Gastroesophageal sphincter (tissue), 4 donors: ENCODE results near the gene CXCL5. TPM values are rescaled to one million over a fixed set of nuclear protein-coding genes. Genes with fewer than 3 reads are reported as not detected.
A peak's percentile ranks its signal among the peaks of the same experiment; 100 is the strongest.

Experiments
- ATAC-seq: fragments of 150-250 bp; one replicate; pipeline ENCODE4 v1.9.1; 2016; ENCODE audit warnings: mild to moderate bottlenecking, moderate library complexity
- H3K27ac ChIP-seq, 4 donors: fragments of 200-600 bp; sonication (generic) in 3 of 4; 1 replicate in 3 of 4; 2 replicates in 1 of 4; pipeline ENCODE4 v1.5.1; 2016 to 2019
- H3K27me3 ChIP-seq: fragments of 200-600 bp; sonication (generic); one replicate; pipeline ENCODE4 v1.5.1; 2019
- H3K36me3 ChIP-seq, 2 donors: fragments of 200-600 bp; sonication (generic); one replicate each; pipeline ENCODE4 v1.5.1; 2019; ENCODE audit warnings: control low read depth in 1 of 2
- H3K4me1 ChIP-seq, 3 donors: fragments of 200-600 bp; sonication (generic); 1 replicate in 2 of 3; 2 replicates in 1 of 3; pipeline ENCODE4 v1.5.1; 2016 to 2019; ENCODE audit warnings: control low read depth in 2 of 3
- H3K4me3 ChIP-seq, 2 donors: fragments of 200-600 bp; sonication (generic); one replicate each; pipeline ENCODE4 v1.5.1; 2019; ENCODE audit warnings: mild to moderate bottlenecking in 1 of 2, moderate library complexity in 1 of 2
- H3K9me3 ChIP-seq, 3 donors: fragments of 200-600 bp; sonication (generic); one replicate each; pipeline ENCODE4 v1.5.1; 2017 to 2019; ENCODE audit warnings: control low read depth in 2 of 3
- EP300 ChIP-seq: sonication (generic); formaldehyde crosslinking; IDR thresholded peaks from one replicate; pipeline ENCODE4 v1.6.1; 2017; ENCODE audit warnings: antibody characterized with exemption, mild to moderate bottlenecking
- POLR2A ChIP-seq, 2 donors: fragments of 450-650 bp; IDR thresholded peaks; one replicate each; pipeline ENCODE4 v1.6.1; 2017; ENCODE audit warnings: antibody characterized with exemption in 2 of 2, mild to moderate bottlenecking in 2 of 2, moderate library complexity in 1 of 2
- POLR2AphosphoS5 ChIP-seq: sonication (generic); formaldehyde crosslinking; IDR thresholded peaks from one replicate; pipeline ENCODE4 v1.6.1; 2017; ENCODE audit warnings: antibody characterized with exemption
- WGBS, 2 donors: methylation state at CpG; one replicate each; pipeline ENCODE4 v1.1.5; 2018; ENCODE audit warnings: low coverage in 1 of 2; 5-methylcytosine and 5-hydroxymethylcytosine counted together
- total RNA-seq, 4 donors: library from RNA; depleted of rRNA; stranded (reverse); fragments of >200 nt; gene quantifications; one replicate each; pipeline ENCODE4 v1.1.0, GENCODE V29; 2016
- TF ChIP-seq, protein P1 (sequence below), 4 experiments: fragments of 200-600 bp in 2 of 4; fragments of 450-650 bp in 2 of 4; sonication (generic) in 1 of 4; IDR thresholded peaks; one replicate each; pipeline ENCODE4 v1.5.1; 2017 to 2019; ENCODE audit warnings: antibody characterized with exemption in 4 of 4, mild to moderate bottlenecking in 2 of 4, moderate library complexity in 2 of 4

CXCL5 gene
- total RNA-seq, 4 donors from 2014 or later: 0.19 to 1.3 (median 0.42) TPM; not detected in 1

DNA sequence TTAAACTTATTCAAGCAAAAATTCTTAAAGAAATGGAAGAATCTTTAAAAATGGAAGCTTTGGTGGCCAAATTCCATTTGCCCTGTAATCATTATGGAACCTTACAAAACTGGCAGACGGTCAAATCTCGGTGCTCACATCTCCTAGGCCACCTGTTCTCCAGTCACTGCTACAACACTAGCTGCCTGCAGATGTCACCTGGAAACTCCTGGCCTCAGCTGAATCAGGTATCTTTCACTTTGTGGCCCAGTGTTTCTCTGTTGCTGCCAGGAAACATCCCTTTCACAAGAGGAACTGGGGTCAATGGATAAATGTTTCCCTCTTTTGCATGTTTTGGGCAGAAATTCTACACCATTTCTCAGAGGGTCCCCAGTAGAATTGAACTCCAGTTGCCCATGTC, 44.2 kb upstream of the CXCL5 start:
- Histone ChIP-seq H3K27me3 (no peaks in the 10 kb centered on the region), H3K4me3 (no peak overlapping the region), H3K36me3 (no peaks in the 10 kb centered on the region), H3K9me3 (peaks cover 0 to 10% (median 0%) of the 10 kb centered on the region in 3 donors), H3K4me1 (peaks cover 0 to 16% (median 4%) of the 10 kb centered on the region in 3 donors), H3K27ac (no peak overlapping the region)
- 81 to 86% methylated on average over 2 of the region's 2 CpGs for whole genome bisulfite sequencing, 2 donors
- TF ChIP-seq POLR2AphosphoS5 (no peak), POLR2A (IDR thresholded peaks at IDR 0.05) (no peak), EP300 (no peak)
- TF ChIP-seq, protein P1, sequence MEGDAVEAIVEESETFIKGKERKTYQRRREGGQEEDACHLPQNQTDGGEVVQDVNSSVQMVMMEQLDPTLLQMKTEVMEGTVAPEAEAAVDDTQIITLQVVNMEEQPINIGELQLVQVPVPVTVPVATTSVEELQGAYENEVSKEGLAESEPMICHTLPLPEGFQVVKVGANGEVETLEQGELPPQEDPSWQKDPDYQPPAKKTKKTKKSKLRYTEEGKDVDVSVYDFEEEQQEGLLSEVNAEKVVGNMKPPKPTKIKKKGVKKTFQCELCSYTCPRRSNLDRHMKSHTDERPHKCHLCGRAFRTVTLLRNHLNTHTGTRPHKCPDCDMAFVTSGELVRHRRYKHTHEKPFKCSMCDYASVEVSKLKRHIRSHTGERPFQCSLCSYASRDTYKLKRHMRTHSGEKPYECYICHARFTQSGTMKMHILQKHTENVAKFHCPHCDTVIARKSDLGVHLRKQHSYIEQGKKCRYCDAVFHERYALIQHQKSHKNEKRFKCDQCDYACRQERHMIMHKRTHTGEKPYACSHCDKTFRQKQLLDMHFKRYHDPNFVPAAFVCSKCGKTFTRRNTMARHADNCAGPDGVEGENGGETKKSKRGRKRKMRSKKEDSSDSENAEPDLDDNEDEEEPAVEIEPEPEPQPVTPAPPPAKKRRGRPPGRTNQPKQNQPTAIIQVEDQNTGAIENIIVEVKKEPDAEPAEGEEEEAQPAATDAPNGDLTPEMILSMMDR (IDR thresholded peaks at IDR 0.05): no peak
- no peak for ATAC-seq

DNA sequence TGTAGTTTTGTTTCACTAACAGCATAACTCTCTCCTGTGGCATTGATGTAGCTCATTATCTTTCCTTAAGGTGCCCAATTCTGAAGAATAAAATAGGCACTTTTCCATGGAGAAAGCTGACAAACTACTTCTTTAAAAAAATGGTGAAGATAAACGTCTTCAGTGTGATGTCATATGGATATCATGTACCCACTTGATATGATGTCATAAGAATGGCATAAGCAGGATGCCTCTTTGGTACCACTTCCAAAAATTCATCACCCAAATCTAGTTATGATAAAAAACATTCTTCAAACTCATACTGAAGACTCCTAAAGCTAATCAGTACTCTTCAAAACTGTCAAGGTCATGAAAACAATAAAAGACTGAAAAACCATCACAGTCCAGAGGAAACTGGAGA, 42.9 kb upstream of the CXCL5 start:
- H3K27me3 ChIP-seq: no peaks in the 10 kb centered on the region
- ATAC-seq: no peak
- H3K36me3 ChIP-seq: no peaks in the 10 kb centered on the region
- peaks cover 0 to 19% (median 4%) of the 10 kb centered on the region in 3 donors for H3K4me1 ChIP-seq
- WGBS, 2 donors: 33 to 42% methylated on average over 1 of the region's 1 CpG
- TF ChIP-seq POLR2A (IDR thresholded peaks at IDR 0.05): no peak
- TF ChIP-seq, protein P1 (IDR thresholded peaks at IDR 0.05): no peak
- no peak for TF ChIP-seq EP300
- TF ChIP-seq POLR2AphosphoS5: no peak
- H3K9me3 ChIP-seq: no peaks in the 10 kb centered on the region
- no peak overlapping the region for H3K4me3 ChIP-seq
- H3K27ac ChIP-seq: no peak overlapping the region

DNA sequence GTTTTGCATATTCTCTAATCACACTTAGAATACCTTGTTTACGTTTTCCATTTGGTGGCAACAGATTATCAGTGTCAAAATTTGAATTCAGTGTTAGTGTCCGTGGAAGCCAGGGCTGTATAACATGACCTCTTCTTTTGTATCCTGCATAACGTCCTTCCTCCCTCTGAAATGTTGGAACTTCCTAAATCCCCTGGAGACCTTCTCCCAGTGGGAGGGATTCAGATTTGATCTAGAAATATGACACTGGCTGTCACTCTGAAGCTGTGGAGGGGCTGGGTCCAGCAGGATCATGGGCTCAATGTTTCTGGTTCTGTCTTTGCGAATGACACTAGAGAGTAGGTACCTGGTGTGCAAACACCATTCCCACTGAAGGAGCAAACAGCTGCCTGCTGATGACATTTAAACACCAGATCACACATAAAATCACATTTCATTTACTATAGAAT, 40.9 kb upstream of the CXCL5 start:
- 20 to 29% methylated on average over 3 to 4 of the region's 4 CpGs for WGBS, 2 donors

DNA sequence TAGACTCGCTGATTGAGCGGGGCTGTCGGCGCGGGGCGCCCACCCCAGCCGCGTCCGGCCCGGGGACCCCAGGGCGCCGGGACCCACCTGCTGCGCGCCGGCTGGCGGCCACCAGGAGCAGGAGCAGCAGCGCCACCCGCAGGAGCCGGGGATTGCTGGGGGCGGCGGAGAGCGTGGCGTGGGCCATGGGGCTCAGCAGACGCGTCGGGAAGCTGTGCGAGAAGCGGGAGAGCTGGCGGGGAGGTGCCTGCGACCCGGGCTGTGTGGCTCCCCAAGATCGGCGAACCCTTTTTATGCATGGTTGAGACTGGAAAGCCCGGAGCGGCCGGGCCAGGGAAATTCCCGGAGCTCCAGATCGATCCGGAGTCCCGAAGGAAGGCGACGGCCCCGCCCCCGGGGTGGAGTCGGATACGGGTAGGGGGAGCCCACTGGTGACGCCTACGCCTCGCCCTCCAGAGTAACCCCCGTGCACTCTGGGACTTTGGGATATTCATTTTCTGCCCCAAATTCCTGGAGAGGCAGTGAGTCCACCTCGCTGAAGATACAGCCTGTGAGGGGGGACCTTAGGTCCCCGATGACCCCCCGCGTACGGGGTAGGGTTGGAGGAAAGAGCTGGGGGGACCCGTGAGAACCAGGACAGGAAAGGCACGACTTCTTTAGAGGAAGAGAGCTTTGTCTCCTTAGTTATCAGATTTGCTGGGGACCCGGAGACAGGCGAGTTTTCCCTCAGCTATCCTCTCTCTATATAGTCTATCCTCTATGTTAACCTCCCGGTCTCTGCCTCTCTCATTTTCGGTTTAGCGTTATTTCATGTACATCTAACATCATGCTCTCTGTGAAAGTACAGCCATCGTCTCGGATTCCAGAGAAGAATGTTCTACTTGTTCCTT, 40.2 kb upstream of the CXCL5 start, which contains the start of gene CXCL3:
Gene CXCL3 (minus strand): TSS at position 265 of the 890 bp plus-strand sequence. CDS start 78 bp downstream, at position 187.
- TF ChIP-seq, protein P1 (IDR thresholded peaks at IDR 0.05): peak in 3 of 4 experiments; percentile 44 to 59 (median 49)
- TF ChIP-seq EP300: no peak
- no peaks in the 10 kb centered on the region for H3K27me3 ChIP-seq
- ATAC-seq: peak; percentile 85
- peaks cover 0 to 19% (median 4%) of the 10 kb centered on the region in 3 donors for H3K4me1 ChIP-seq
- WGBS, 2 donors: 1 to 4% methylated on average over 5 to 13 of the region's 64 CpGs
- peak within 1 kb of the TSS in 3 of 4 donors; percentile 50 to 75 (median 64) for H3K27ac ChIP-seq
- no peaks in the 10 kb centered on the region for H3K9me3 ChIP-seq
- no peaks in the 10 kb centered on the region for H3K36me3 ChIP-seq
- peak within 1 kb of the TSS; percentile 54 to 73 for H3K4me3 ChIP-seq

More for the DNA sequence above, 40.9 kb upstream of the CXCL5 start:
- TF ChIP-seq EP300 (no peak), POLR2AphosphoS5 (no peak), POLR2A (IDR thresholded peaks at IDR 0.05) (no peak)
- TF ChIP-seq, protein P1 (IDR thresholded peaks at IDR 0.05): no peak
- Histone ChIP-seq H3K27me3 (no peaks in the 10 kb centered on the region), H3K36me3 (no peaks in the 10 kb centered on the region), H3K9me3 (no peaks in the 10 kb centered on the region), H3K4me3 (peak overlapping the region; percentile 54 to 73), H3K27ac (peak overlapping the region in 3 of 4 donors; percentile 50 to 75 (median 64)), H3K4me1 (peaks cover 0 to 19% (median 4%) of the 10 kb centered on the region in 3 donors)
- no peak for ATAC-seq
